Activated T-cell treated with anti-CD3 and anti-CD28 coated beads, Interleukin-2, amount 50 U/mL, for 72 hours (primary cell): ENCODE data around the gene PCBP3. TPM values are rescaled to one million over a fixed set of nuclear protein-coding genes. Genes with fewer than 3 reads are reported as not detected.
"Not testable (repeated sequence)": the region's sequence is repeated elsewhere in the genome, so short reads cannot be mapped to it uniquely, and the experiment has no call there.

Experiments used
- ATAC-seq, 2 donors: fragments of 150-1000 bp; cut with Tn5 transposase; replicated peaks in 1 of 2; 2 replicates each; pipeline ENCODE4 v1.10.0; 2021; ENCODE audit warnings: moderate library complexity in 2 of 2, mild to moderate bottlenecking in 1 of 2
- DNase-seq, 2 donors: peaks; one replicate each; pipeline ENCODE4 v3.0.0; 2021 to 2022; ENCODE audit warnings: mixed read lengths in 1 of 2
- H3K27ac Mint-ChIP-seq: one replicate; pipeline ENCODE4 v1.8.0; 2022; ENCODE audit warnings: mild to moderate bottlenecking, moderate library complexity, mixed read lengths
- H3K27me3 Mint-ChIP-seq: one replicate; pipeline ENCODE4 v1.8.0; 2022; ENCODE audit warnings: low read depth, mixed read lengths
- H3K36me3 Mint-ChIP-seq, 2 donors: one replicate each; pipeline ENCODE4 v1.8.0; 2022; ENCODE audit warnings: mixed read lengths in 2 of 2, mild to moderate bottlenecking in 1 of 2; ENCODE audit not compliant: insufficient read depth in 2 of 2
- H3K4me1 Mint-ChIP-seq: one replicate; pipeline ENCODE4 v1.8.0; 2022; ENCODE audit warnings: low read depth, mixed read lengths
- H3K4me3 Mint-ChIP-seq, 2 donors: one replicate each; pipeline ENCODE4 v1.8.0; 2022; ENCODE audit warnings: mild to moderate bottlenecking in 2 of 2, mixed read lengths in 2 of 2, moderate library complexity in 2 of 2
- H3K9me3 Mint-ChIP-seq, 2 donors: one replicate each; pipeline ENCODE4 v1.8.0; 2022; ENCODE audit warnings: mixed read lengths in 2 of 2
- total RNA-seq, 2 donors: library from RNA; stranded (reverse); gene quantifications; one replicate each; pipeline ENCODE4 v1.2.3, GENCODE V29; 2022

Gene PCBP3
- total RNA-seq, 2 donors from 2014 or later, result 20.2 to 24.1 TPM

GRCh38 chr21:45827302-45827692 is 183.8 kb downstream of the PCBP3 start:
- H3K9me3 Mint-ChIP-seq, result no peaks in the 10 kb centered on the region
- peak overlapping the region; percentile 16 to 33 for H3K4me3 Mint-ChIP-seq
- no peak for ATAC-seq
- H3K4me1 Mint-ChIP-seq, result peaks cover 18% of the 10 kb centered on the region
- peaks cover 0 to 3% of the 10 kb centered on the region in 2 donors for H3K36me3 Mint-ChIP-seq
- no peak overlapping the region for H3K27ac Mint-ChIP-seq
- no peak for DNase-seq
- H3K27me3 Mint-ChIP-seq, result peaks cover under 1% of the 10 kb centered on the region

GRCh38 chr21:45827881-45828579 is 184.5 kb downstream of the PCBP3 start:
- Mint-ChIP-seq H3K27ac (no peak overlapping the region), H3K36me3 (peaks cover 3 to 8% of the 10 kb centered on the region in 2 donors), H3K27me3 (no peaks in the 10 kb centered on the region), H3K4me3 (no peak overlapping the region), H3K4me1 (peaks cover 18% of the 10 kb centered on the region), H3K9me3 (peaks cover 0 to 4% of the 10 kb centered on the region in 2 donors)
- no peak for ATAC-seq
- no peak for DNase-seq

- DNase-seq, result no peak
- H3K4me3 Mint-ChIP-seq, result no peak overlapping the region
- peaks cover 0 to 4% of the 10 kb centered on the region in 2 donors for H3K9me3 Mint-ChIP-seq
- peaks cover 18% of the 10 kb centered on the region for H3K4me1 Mint-ChIP-seq
- H3K27ac Mint-ChIP-seq, result no peak overlapping the region
- no peak for ATAC-seq
- no peaks in the 10 kb centered on the region for H3K27me3 Mint-ChIP-seq
- H3K36me3 Mint-ChIP-seq, result peaks cover 3 to 8% of the 10 kb centered on the region in 2 donors
These were observed 185.3 kb downstream of the PCBP3 start for GRCh38 chr21:45828580-45829570.

- H3K9me3 Mint-ChIP-seq, result peaks cover 0 to 4% of the 10 kb centered on the region in 2 donors
These were observed 186.1 kb downstream of the PCBP3 start for GRCh38 chr21:45829668-45830067.

DNA sequence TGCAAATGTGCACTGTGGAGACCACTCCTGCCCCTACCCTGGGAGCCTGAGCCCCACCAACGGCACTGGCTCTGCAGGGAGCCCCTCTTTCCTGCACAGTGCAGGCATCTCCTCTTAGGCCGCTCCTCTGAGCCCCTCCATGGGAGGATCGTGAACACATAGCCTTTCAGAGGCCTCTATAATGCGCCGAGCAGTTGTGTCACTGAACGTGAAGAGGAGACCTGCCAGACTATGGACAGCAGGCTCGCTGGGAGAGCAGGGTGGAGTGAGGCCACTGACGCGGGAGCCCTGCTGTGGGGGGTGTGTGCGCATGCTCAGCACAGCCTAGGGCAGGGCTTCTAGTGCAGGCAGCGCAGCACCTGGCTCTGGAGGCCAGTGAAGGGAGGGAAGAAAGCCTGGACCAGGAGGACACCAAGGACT is 186.7 kb downstream of the PCBP3 start:
- no peak overlapping the region for H3K4me3 Mint-ChIP-seq
- no peaks in the 10 kb centered on the region for H3K27me3 Mint-ChIP-seq
- H3K9me3 Mint-ChIP-seq, result peaks cover 0 to 4% of the 10 kb centered on the region in 2 donors
- DNase-seq (no peak), ATAC-seq (no peak)
- peaks cover 3 to 8% of the 10 kb centered on the region in 2 donors for H3K36me3 Mint-ChIP-seq
- peaks cover 13% of the 10 kb centered on the region for H3K4me1 Mint-ChIP-seq
- no peak overlapping the region for H3K27ac Mint-ChIP-seq

More at GRCh38 chr21:45829668-45830067, 186.1 kb downstream of the PCBP3 start:
- H3K36me3 Mint-ChIP-seq, result peaks cover 3 to 8% of the 10 kb centered on the region in 2 donors
- H3K27me3 Mint-ChIP-seq, result no peaks in the 10 kb centered on the region
- no peak for ATAC-seq
- peaks cover 13% of the 10 kb centered on the region for H3K4me1 Mint-ChIP-seq
- DNase-seq, result no peak
- no peak overlapping the region for H3K27ac Mint-ChIP-seq
- no peak overlapping the region for H3K4me3 Mint-ChIP-seq

DNA sequence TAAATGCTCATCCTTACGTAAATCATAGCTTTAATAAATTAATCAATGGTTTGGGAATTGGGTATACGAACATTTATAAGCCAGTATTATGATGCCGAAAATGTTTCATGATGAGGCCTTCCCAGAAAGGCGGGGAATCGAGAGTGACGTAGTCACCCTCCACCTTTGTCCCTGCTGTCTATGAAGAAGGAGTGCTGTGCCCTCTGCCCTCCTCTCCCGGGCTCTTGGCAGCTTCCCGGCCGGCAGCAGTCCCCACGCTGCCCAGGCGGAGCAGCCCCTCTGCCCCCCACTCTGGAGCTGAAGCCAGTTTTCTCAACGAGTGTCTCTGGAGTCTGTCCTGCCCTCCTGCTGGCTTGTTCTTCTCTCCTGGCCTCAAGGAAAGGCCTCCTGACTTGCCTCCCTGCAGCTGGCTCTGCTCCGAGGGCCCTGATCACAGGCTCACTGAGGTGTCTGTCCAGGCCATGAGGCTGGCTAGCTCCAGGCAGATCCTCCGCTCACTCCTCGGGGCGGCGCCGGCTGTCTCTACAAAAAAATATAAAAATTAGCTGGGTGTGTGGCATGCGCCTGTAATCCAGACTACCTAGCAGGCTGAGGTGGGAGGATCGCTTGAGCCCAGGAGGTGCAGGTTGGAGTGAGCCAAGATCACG is 187.3 kb downstream of the PCBP3 start:
- DNase-seq (no peak), ATAC-seq (no peak)
- Mint-ChIP-seq H3K4me3 (no peak overlapping the region), H3K9me3 (peaks cover 0 to 4% of the 10 kb centered on the region in 2 donors), H3K4me1 (peaks cover 13% of the 10 kb centered on the region), H3K27me3 (no peaks in the 10 kb centered on the region), H3K36me3 (peaks cover 3 to 8% of the 10 kb centered on the region in 2 donors), H3K27ac (no peak overlapping the region)

- DNase-seq (no peak), ATAC-seq (no peak)
- H3K27ac Mint-ChIP-seq, result no peak overlapping the region
- H3K9me3 Mint-ChIP-seq, result peaks cover 0 to 4% of the 10 kb centered on the region in 2 donors
- H3K27me3 Mint-ChIP-seq, result no peaks in the 10 kb centered on the region
- H3K4me1 Mint-ChIP-seq, result peaks cover 9% of the 10 kb centered on the region
- peaks cover 3 to 8% of the 10 kb centered on the region in 2 donors for H3K36me3 Mint-ChIP-seq
- H3K4me3 Mint-ChIP-seq, result no peak overlapping the region
These were observed 188.6 kb downstream of the PCBP3 start for GRCh38 chr21:45831991-45832740.

DNA sequence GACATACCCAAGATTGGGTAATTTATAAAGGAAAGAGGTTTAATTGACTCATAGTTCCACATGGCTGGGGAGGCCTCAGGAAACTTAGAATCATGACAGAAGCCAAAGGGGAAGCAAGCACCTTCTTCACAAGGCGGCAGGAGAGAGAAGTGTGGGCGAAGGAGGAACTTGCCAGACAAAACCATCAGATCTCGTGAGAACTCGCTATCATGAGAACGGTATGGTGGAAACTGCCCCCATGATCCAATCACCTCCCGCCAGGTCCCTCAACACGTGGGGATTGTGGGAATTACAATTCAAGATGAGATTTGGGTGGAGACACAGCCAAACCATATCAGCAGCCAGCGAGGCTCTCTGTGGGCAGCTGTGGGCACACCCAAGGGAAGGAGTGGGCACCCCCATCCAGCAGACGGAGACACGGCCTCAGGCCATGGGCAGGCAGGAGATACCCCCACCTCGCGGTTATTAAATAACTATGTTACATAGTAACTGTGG is 189.3 kb downstream of the PCBP3 start:
- H3K4me3 Mint-ChIP-seq, DNase-seq, H3K4me1 Mint-ChIP-seq, H3K27me3 Mint-ChIP-seq, H3K36me3 Mint-ChIP-seq, H3K9me3 Mint-ChIP-seq, ATAC-seq, H3K27ac Mint-ChIP-seq: not testable (repeated sequence)

DNA sequence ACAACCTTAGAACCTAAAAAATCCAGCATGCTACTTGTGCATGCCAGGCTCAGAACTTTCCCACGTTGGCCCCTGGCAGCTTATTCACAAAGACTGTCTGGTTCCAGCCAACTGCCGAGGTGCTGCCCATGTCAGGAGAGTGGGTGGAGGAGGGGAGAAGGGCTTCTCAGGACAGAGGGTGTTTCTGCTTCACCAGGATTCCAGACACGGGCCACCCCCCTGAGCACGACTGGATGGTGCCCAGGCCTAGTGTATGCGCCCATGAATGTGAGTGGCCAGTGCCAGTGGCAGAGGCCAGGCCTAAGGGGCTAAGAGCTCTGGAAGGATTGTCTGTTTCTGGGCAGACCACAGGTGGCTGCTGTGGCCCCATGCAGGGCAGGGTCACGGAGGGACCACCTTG is 189.9 kb downstream of the PCBP3 start:
- Mint-ChIP-seq H3K4me3 (no peak overlapping the region), H3K27ac (no peak overlapping the region), H3K27me3 (no peaks in the 10 kb centered on the region), H3K36me3 (peaks cover 3 to 8% of the 10 kb centered on the region in 2 donors), H3K4me1 (no peaks in the 10 kb centered on the region), H3K9me3 (peaks cover 0 to 4% of the 10 kb centered on the region in 2 donors)
- ATAC-seq (no peak), DNase-seq (no peak)

DNA sequence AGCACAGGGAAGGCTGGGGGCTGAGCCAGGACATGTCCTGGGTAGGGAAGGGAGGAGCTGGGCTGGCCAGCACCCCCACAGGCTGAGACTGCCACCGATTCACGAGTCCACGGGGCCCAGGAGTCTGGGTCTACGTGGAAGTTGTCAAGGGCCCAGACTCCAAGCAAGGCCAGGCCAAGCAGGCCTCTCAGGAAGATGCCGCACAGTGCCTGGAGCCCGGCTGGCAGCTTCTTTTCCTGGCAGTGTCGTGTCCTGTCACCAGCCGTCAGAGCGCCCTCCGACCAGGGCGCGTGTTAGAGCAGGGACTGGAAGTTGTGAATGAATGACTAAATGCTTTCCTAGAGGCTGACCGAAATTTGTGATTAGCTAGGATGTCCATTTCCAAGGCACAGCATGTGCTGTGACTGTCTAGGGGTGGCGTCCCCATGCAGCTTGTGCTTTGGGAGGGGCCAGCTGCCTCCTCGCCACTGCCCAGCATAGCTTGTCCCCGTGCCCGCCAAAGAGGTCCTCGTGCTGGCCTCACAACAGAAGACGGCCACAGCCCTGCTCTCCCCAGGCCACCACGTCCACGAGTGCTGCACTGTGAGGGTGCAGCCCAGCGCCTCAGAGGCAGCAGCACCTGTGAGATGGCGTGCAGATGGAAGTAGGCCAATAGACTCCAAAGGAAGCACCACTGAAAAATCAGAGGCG is 190.6 kb downstream of the PCBP3 start:
- no peak for ATAC-seq
- no peak overlapping the region for H3K27ac Mint-ChIP-seq
- no peak for DNase-seq
- H3K9me3 Mint-ChIP-seq, result peaks cover 0 to 4% of the 10 kb centered on the region in 2 donors
- H3K36me3 Mint-ChIP-seq, result peaks cover 3 to 8% of the 10 kb centered on the region in 2 donors
- no peaks in the 10 kb centered on the region for H3K27me3 Mint-ChIP-seq
- H3K4me1 Mint-ChIP-seq, result no peaks in the 10 kb centered on the region
- no peak overlapping the region for H3K4me3 Mint-ChIP-seq

- no peak for ATAC-seq
These were observed 191.3 kb downstream of the PCBP3 start for GRCh38 chr21:45834821-45835293.

More at GRCh38 chr21:45834821-45835293, 191.3 kb downstream of the PCBP3 start:
- Mint-ChIP-seq H3K27ac (no peak overlapping the region), H3K9me3 (peaks cover 0 to 4% of the 10 kb centered on the region in 2 donors), H3K4me3 (no peak overlapping the region), H3K4me1 (no peaks in the 10 kb centered on the region), H3K36me3 (peaks cover 3 to 8% of the 10 kb centered on the region in 2 donors), H3K27me3 (no peaks in the 10 kb centered on the region)
- DNase-seq, result no peak
